Measurements from ENCODE around the gene DEFB114.

DNA sequence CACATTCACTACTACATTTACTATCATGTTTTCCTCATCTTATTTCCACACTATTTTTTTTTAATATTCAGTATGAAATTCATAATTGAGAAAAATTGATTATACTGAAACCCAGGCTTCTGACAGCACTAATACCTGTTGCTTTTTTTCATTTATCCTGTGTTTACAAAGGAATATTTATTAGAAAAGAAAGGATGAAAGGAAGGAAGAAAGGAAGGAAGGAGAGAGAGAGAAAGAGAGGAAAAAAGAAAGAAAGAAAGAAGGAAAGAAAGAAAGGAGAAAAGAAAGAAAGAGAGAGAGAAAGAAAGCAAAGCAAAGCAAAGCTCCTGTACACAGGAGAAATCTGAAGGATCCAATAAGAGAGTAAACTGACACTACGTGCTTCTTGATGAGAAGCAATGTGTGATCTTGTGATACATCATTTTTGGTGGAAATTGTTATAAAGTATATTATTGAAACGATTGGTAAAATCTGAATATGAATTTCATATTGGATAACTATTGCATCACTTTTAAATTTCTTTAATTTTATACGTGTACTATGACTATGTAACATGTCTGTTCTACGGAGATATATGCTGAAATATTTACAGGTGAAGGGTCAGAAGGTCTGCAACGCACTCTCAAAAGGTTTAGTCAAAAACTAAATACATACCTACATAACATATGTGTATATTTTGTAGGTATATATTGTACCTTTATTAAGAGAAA, 43.9 kb downstream of the DEFB114 start:
- TF ChIP-seq, protein P1, sequence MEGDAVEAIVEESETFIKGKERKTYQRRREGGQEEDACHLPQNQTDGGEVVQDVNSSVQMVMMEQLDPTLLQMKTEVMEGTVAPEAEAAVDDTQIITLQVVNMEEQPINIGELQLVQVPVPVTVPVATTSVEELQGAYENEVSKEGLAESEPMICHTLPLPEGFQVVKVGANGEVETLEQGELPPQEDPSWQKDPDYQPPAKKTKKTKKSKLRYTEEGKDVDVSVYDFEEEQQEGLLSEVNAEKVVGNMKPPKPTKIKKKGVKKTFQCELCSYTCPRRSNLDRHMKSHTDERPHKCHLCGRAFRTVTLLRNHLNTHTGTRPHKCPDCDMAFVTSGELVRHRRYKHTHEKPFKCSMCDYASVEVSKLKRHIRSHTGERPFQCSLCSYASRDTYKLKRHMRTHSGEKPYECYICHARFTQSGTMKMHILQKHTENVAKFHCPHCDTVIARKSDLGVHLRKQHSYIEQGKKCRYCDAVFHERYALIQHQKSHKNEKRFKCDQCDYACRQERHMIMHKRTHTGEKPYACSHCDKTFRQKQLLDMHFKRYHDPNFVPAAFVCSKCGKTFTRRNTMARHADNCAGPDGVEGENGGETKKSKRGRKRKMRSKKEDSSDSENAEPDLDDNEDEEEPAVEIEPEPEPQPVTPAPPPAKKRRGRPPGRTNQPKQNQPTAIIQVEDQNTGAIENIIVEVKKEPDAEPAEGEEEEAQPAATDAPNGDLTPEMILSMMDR (IDR thresholded peaks at IDR 0.05; ENCODE audit: low read depth, low read length) = no peak
- no peak for TF ChIP-seq POLR2A (IDR thresholded peaks at IDR 0.05; ENCODE audit: extremely low read depth, insufficient read length)
- TF ChIP-seq, protein P2, sequence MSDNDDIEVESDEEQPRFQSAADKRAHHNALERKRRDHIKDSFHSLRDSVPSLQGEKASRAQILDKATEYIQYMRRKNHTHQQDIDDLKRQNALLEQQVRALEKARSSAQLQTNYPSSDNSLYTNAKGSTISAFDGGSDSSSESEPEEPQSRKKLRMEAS (IDR thresholded peaks at IDR 0.05; ENCODE audit: low read depth, low read length) = no peak
